Immature natural killer cell (primary cell): Measurements from ENCODE around the gene ANKMY2. TPM values are rescaled to one million over a fixed set of nuclear protein-coding genes. Genes with fewer than 3 reads are reported as not detected.
"Not testable (repeated sequence)": the region's sequence is repeated elsewhere in the genome, so short reads cannot be mapped to it uniquely, and the experiment has no call there.

ENCODE experiments used
- DNase-seq, 3 donors: peaks; one replicate each; pipeline ENCODE4 v3.0.0; 2022; ENCODE audit warnings: mixed read lengths in 1 of 3
- H3K27ac Mint-ChIP-seq, 6 donors: one replicate each; pipeline ENCODE4 v1.8.0; 2020; ENCODE audit warnings: mixed read lengths in 6 of 6, mild to moderate bottlenecking in 5 of 6, inconsistent platforms in 4 of 6, moderate library complexity in 3 of 6
- H3K27me3 Mint-ChIP-seq, 3 donors: one replicate each; pipeline ENCODE4 v1.8.0; 2020 to 2021; ENCODE audit warnings: low read depth in 3 of 3, mild to moderate bottlenecking in 3 of 3, mixed read lengths in 3 of 3, moderate library complexity in 3 of 3, inconsistent platforms in 1 of 3
- H3K36me3 Mint-ChIP-seq, 3 donors: one replicate each; pipeline ENCODE4 v1.8.0; 2020; ENCODE audit warnings: mixed read lengths in 3 of 3, inconsistent platforms in 2 of 3, mild to moderate bottlenecking in 2 of 3
- H3K4me1 Mint-ChIP-seq, 2 donors: one replicate each; pipeline ENCODE4 v1.8.0; 2020; ENCODE audit warnings: inconsistent platforms in 2 of 2, mild to moderate bottlenecking in 2 of 2, mixed read lengths in 2 of 2, moderate library complexity in 1 of 2
- H3K4me3 Mint-ChIP-seq, 5 donors: one replicate each; pipeline ENCODE4 v1.8.0; 2020; ENCODE audit warnings: mild to moderate bottlenecking in 5 of 5, mixed read lengths in 5 of 5, inconsistent platforms in 3 of 5, moderate library complexity in 3 of 5
- H3K9me3 Mint-ChIP-seq, 6 donors: one replicate each; pipeline ENCODE4 v1.8.0; 2020; ENCODE audit warnings: mild to moderate bottlenecking in 6 of 6, mixed read lengths in 6 of 6, inconsistent platforms in 4 of 6, moderate library complexity in 3 of 6
- polyA plus RNA-seq, 3 donors: library from polyadenylated mRNA; unstranded; fragments of 300-500 nt; fragmentation: Illumina TruSeq; gene quantifications; one replicate each; pipeline ENCODE4 v1.2.3, GENCODE V29; 2021

ANKMY2 gene
- polyA plus RNA-seq, 3 donors from 2014 or later = 22.2 to 30.5 (median 24.3) TPM

DNA sequence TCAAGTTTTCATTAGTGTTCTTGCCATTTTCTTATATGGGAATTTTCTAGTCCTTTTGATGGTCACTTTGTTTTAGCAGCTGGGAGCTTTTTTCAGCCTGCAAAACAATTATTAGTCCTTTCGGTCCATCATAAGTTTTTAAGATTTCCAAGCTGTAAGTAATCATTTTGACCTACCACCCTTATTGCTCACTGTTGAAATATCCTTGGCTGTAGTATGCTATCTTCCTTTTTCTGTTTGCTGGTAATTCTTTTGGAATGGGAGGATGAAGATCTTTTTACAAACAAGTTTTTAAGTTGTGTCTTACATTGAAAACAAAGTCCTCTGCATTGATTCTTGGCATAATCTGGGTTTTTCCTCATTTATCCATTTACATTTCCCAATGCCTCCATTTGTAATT lies 24.5 kb upstream of the ANKMY2 start:
- H3K27me3 Mint-ChIP-seq = no peaks in the 10 kb centered on the region
- no peak overlapping the region for H3K27ac Mint-ChIP-seq
- H3K4me3 Mint-ChIP-seq = no peak overlapping the region
- peaks cover 2 to 10% of the 10 kb centered on the region in 2 donors for H3K4me1 Mint-ChIP-seq
- no peak for DNase-seq
- peaks cover 14 to 24% (median 21%) of the 10 kb centered on the region in 3 donors for H3K36me3 Mint-ChIP-seq
- peaks cover 0 to 2% (median 0%) of the 10 kb centered on the region in 6 donors for H3K9me3 Mint-ChIP-seq

- Mint-ChIP-seq H3K9me3 (peaks cover 0 to 2% (median 0%) of the 10 kb centered on the region in 6 donors), H3K4me1 (peaks cover 2 to 10% of the 10 kb centered on the region in 2 donors), H3K27me3 (no peaks in the 10 kb centered on the region), H3K4me3 (no peak overlapping the region), H3K27ac (no peak overlapping the region), H3K36me3 (peaks cover 12 to 24% (median 21%) of the 10 kb centered on the region in 3 donors)
- no peak for DNase-seq
Measured at GRCh38 chr7:16669581-16669980, 24.0 kb upstream of the ANKMY2 start.

- Mint-ChIP-seq H3K9me3 (peaks cover 0 to 2% (median 0%) of the 10 kb centered on the region in 6 donors), H3K4me1 (peaks cover 2 to 10% of the 10 kb centered on the region in 2 donors), H3K27me3 (no peaks in the 10 kb centered on the region), H3K27ac (peak overlapping the region in 2 of 6 donors; percentile 17 to 35), H3K4me3 (no peak overlapping the region), H3K36me3 (peaks cover 12 to 24% (median 21%) of the 10 kb centered on the region in 3 donors)
- no peak for DNase-seq
Measured at GRCh38 chr7:16668978-16669377, 23.4 kb upstream of the ANKMY2 start.

- Mint-ChIP-seq H3K9me3 (peaks cover 0 to 2% (median 0%) of the 10 kb centered on the region in 6 donors), H3K36me3 (peaks cover 12 to 24% (median 21%) of the 10 kb centered on the region in 3 donors), H3K27me3 (no peaks in the 10 kb centered on the region), H3K27ac (peak overlapping the region in 1 of 6 donors; percentile 40), H3K4me3 (no peak overlapping the region), H3K4me1 (peaks cover 2 to 10% of the 10 kb centered on the region in 2 donors)
- DNase-seq = no peak
Measured at GRCh38 chr7:16668049-16668858, 22.7 kb upstream of the ANKMY2 start.

DNA sequence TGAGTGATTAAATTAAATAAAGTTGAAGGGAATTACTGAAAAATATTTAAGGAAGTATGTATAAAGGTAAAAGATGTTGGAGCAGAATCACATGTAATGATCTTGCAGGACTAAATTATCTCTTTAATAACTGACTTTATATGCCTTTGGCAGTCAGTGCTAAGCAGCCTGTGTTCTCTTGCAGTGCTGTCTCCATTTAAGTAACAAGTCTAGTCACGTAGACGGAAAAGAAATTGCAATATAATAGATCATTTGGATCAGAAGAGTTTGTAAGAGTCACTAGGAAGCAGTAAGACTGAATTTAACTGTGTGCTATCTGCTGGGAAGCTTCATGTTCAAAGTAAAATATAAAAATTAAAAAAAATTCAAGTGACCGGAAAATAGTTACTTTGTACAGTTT lies 21.8 kb upstream of the ANKMY2 start:
- Mint-ChIP-seq H3K27ac (no peak overlapping the region), H3K9me3 (no peaks in the 10 kb centered on the region), H3K4me3 (no peak overlapping the region), H3K4me1 (peaks cover 2 to 15% of the 10 kb centered on the region in 2 donors), H3K27me3 (no peaks in the 10 kb centered on the region), H3K36me3 (peaks cover 8 to 24% (median 17%) of the 10 kb centered on the region in 3 donors)
- DNase-seq = no peak

- peaks cover 9 to 20% of the 10 kb centered on the region in 2 donors for H3K4me1 Mint-ChIP-seq
- no peaks in the 10 kb centered on the region for H3K9me3 Mint-ChIP-seq
- no peak overlapping the region for H3K27ac Mint-ChIP-seq
- H3K36me3 Mint-ChIP-seq = peaks cover 0 to 4% (median 3%) of the 10 kb centered on the region in 3 donors
- H3K4me3 Mint-ChIP-seq = no peak overlapping the region
- DNase-seq = no peak
- no peaks in the 10 kb centered on the region for H3K27me3 Mint-ChIP-seq
Measured at GRCh38 chr7:16661924-16662323, 16.4 kb upstream of the ANKMY2 start.

- peaks cover 0 to 4% (median 3%) of the 10 kb centered on the region in 3 donors for H3K36me3 Mint-ChIP-seq
- H3K4me3 Mint-ChIP-seq = no peak overlapping the region
- no peaks in the 10 kb centered on the region for H3K27me3 Mint-ChIP-seq
- no peaks in the 10 kb centered on the region for H3K9me3 Mint-ChIP-seq
- DNase-seq = no peak
- H3K4me1 Mint-ChIP-seq = peaks cover 11 to 25% of the 10 kb centered on the region in 2 donors
- H3K27ac Mint-ChIP-seq = no peak overlapping the region
Measured at GRCh38 chr7:16660702-16661464, 15.3 kb upstream of the ANKMY2 start.

- not testable (repeated sequence) for H3K4me3 Mint-ChIP-seq, H3K36me3 Mint-ChIP-seq, H3K9me3 Mint-ChIP-seq, H3K27me3 Mint-ChIP-seq, DNase-seq, H3K27ac Mint-ChIP-seq
- H3K4me1 Mint-ChIP-seq = peaks cover 12 to 25% of the 10 kb centered on the region in 2 donors
Measured at GRCh38 chr7:16659854-16660497, 14.4 kb upstream of the ANKMY2 start.

- H3K36me3 Mint-ChIP-seq = peaks cover 0 to 8% (median 3%) of the 10 kb centered on the region in 3 donors
- no peaks in the 10 kb centered on the region for H3K27me3 Mint-ChIP-seq
- no peak overlapping the region for H3K27ac Mint-ChIP-seq
- H3K4me3 Mint-ChIP-seq = no peak overlapping the region
- H3K4me1 Mint-ChIP-seq = peaks cover 15 to 31% of the 10 kb centered on the region in 2 donors
- no peaks in the 10 kb centered on the region for H3K9me3 Mint-ChIP-seq
- DNase-seq = no peak
Measured at GRCh38 chr7:16657656-16658279, 12.2 kb upstream of the ANKMY2 start.

DNA sequence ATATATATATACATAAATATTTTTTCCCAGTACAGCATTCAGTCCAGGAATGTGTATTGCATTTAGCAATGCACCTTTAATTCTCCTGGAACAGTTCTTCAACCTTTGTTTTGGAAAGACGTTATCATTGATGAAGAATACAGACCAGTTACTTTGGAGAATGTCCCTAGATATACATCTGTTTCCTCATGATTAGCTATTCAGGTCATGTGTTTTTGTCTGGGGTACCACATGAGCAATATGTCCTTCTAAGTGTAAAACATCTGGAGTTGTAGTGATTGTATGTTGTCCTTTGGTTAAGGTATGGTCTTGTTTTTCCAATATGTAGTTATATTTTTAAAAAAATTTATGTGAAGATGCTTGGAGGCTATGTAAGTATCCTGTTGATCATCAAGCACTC lies 10.6 kb upstream of the ANKMY2 start:
- peaks cover 27 to 34% of the 10 kb centered on the region in 2 donors for H3K4me1 Mint-ChIP-seq

DNA sequence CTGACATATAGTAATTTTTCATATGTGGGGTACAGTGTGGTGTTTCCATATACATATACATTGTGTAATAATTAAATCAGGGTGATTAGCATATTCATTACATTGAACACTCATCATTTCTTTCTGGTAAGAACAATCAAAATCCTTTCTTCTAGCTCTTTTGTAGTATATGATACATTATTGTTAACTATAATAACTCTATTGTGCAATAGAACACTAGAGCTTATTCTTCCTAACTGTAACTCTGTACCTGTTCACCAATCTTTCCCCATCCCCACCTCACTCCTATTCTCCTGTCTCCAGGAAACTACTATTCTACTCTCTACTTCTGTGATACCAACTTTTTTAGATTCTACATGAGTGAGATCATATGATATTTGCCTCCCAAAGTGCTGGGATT lies 9.8 kb upstream of the ANKMY2 start:
- Mint-ChIP-seq H3K36me3 (peaks cover 0 to 8% (median 3%) of the 10 kb centered on the region in 3 donors), H3K4me1 (peaks cover 29 to 37% of the 10 kb centered on the region in 2 donors), H3K4me3 (no peak overlapping the region), H3K27me3 (no peaks in the 10 kb centered on the region), H3K27ac (no peak overlapping the region), H3K9me3 (no peaks in the 10 kb centered on the region)
- no peak for DNase-seq

More for the DNA sequence above, 10.6 kb upstream of the ANKMY2 start:
- H3K27ac Mint-ChIP-seq = no peak overlapping the region
- H3K4me3 Mint-ChIP-seq = no peak overlapping the region
- no peaks in the 10 kb centered on the region for H3K27me3 Mint-ChIP-seq
- peaks cover 0 to 8% (median 3%) of the 10 kb centered on the region in 3 donors for H3K36me3 Mint-ChIP-seq
- no peak for DNase-seq
- H3K9me3 Mint-ChIP-seq = no peaks in the 10 kb centered on the region

DNA sequence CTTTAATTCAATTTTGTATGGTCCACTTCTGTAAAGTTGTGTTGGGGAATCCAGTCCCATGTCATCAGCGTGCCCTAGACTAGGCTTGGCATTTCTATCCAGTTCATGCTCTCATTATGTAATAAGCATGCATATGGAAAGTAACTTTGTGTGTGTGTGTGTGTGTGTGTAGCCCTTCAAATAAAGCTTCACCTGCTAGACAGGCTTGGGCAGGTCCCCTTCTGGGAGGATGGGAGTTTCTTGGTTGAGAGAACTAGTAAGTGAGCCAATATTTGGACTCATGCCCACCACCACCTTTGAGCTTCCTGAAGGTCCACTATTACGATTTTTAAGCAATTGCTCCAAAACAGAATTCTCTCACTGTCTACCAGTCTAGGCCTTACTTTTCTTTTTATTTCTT lies 7.3 kb upstream of the ANKMY2 start:
- H3K4me1 Mint-ChIP-seq = peaks cover 34 to 54% of the 10 kb centered on the region in 2 donors

DNA sequence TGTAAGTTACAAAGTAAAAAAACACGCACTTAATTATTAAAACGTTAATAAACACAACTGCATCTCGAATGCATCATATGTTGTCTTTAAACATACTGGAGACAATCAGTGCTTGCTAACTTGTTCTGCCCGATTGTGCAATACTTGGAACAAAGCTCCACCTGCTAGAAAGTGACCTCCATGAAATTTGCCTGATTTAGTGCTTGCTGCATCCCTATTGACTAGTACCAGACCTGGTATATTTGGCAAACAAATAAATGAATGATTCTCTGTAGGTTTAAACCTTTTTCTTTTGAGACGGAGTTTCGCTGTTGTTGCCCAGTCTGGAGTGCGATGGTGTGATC lies 6.7 kb upstream of the ANKMY2 start:
- no peak for DNase-seq
- no peaks in the 10 kb centered on the region for H3K27me3 Mint-ChIP-seq
- H3K4me3 Mint-ChIP-seq = no peak overlapping the region
- peaks cover 37 to 57% of the 10 kb centered on the region in 2 donors for H3K4me1 Mint-ChIP-seq
- H3K27ac Mint-ChIP-seq = no peak overlapping the region
- peaks cover 0 to 4% (median 3%) of the 10 kb centered on the region in 3 donors for H3K36me3 Mint-ChIP-seq
- H3K9me3 Mint-ChIP-seq = no peaks in the 10 kb centered on the region

More for the DNA sequence above, 7.3 kb upstream of the ANKMY2 start:
- Mint-ChIP-seq H3K27ac (no peak overlapping the region), H3K27me3 (no peaks in the 10 kb centered on the region), H3K4me3 (no peak overlapping the region), H3K36me3 (peaks cover 0 to 6% (median 3%) of the 10 kb centered on the region in 3 donors), H3K9me3 (no peaks in the 10 kb centered on the region)
- no peak for DNase-seq
